ENCODE data around the gene TMEM92. TPM values are rescaled to one million over a fixed set of nuclear protein-coding genes. Genes with fewer than 3 reads are reported as not detected.
A peak's percentile ranks its signal among the peaks of the same experiment; 100 is the strongest.

The TMEM92 gene
- total and polyA plus RNA-seq, 2 experiments from 2014 or later, result 0.32 TPM; not detected in 1

GRCh38 chr17:50279181-50279526, 4.9 kb downstream of the TMEM92 start:
- Histone ChIP-seq H3K79me2 (ENCODE audit: insufficient read depth) (no peaks in the 10 kb centered on the region), H3F3A (ENCODE audit: insufficient read depth) (0 out of 2 replicates have a peak, but pooled peaks cover 12% of the 10 kb centered on the region), H3K27ac (no peak overlapping the region), H2AFZ (no peak overlapping the region), H3K9me2 (ENCODE audit: insufficient read depth) (no peaks in the 10 kb centered on the region), H3K27me3 (replicated peaks; ENCODE audit: insufficient read depth) (no peaks in the 10 kb centered on the region), H4K20me1 (ENCODE audit: insufficient read depth) (no peaks in the 10 kb centered on the region), H3K4me3 (no peak overlapping the region), H3K9me3 (ENCODE audit: low read depth) (no peaks in the 10 kb centered on the region), H3K9ac (no peak overlapping the region), H3K36me3 (ENCODE audit: low read depth) (no peaks in the 10 kb centered on the region), H3K4me2 (ENCODE audit: unreplicated experiment) (peak overlapping the region; percentile 39), H3K4me1 (ENCODE audit: insufficient read depth) (peaks cover 21% of the 10 kb centered on the region)
- WGBS, 2 experiments (ENCODE audit: low coverage in 1 of 2, low lambda C conversion rate in 2 of 2, missing lambda C conversion rate in 2 of 2), result 17 to 19% methylated on average over 4 of the region's 4 CpGs
- peak; percentile 52 for DNase-seq
- TF ChIP-seq EZH2 (IDR thresholded peaks at IDR 0.05; ENCODE audit: insufficient read depth, poor library complexity, severe bottlenecking) (no peak), EZH2phosphoT487 (IDR thresholded peaks at IDR 0.05; ENCODE audit: insufficient read depth, low read depth) (no peak)
- in situ Hi-C loops (cut with MboI), result no loop called here

GRCh38 chr17:50279639-50280038, 5.4 kb downstream of the TMEM92 start:
- Histone ChIP-seq H3K79me2 (ENCODE audit: insufficient read depth) (no peaks in the 10 kb centered on the region), H3K9me3 (ENCODE audit: low read depth) (no peaks in the 10 kb centered on the region), H3K9ac (no peak overlapping the region), H3K27ac (no peak overlapping the region), H3K36me3 (ENCODE audit: low read depth) (no peaks in the 10 kb centered on the region), H4K20me1 (ENCODE audit: insufficient read depth) (no peaks in the 10 kb centered on the region), H3K4me2 (ENCODE audit: unreplicated experiment) (peak overlapping the region; percentile 39), H2AFZ (no peak overlapping the region), H3F3A (ENCODE audit: insufficient read depth) (0 out of 2 replicates have a peak, but pooled peaks cover 12% of the 10 kb centered on the region), H3K4me3 (no peak overlapping the region), H3K4me1 (ENCODE audit: insufficient read depth) (peaks cover 21% of the 10 kb centered on the region), H3K27me3 (replicated peaks; ENCODE audit: insufficient read depth) (no peaks in the 10 kb centered on the region), H3K9me2 (ENCODE audit: insufficient read depth) (no peaks in the 10 kb centered on the region)
- no peak for DNase-seq
- in situ Hi-C loops (cut with MboI), result no loop called here
- WGBS, 2 experiments (ENCODE audit: low coverage in 1 of 2, low lambda C conversion rate in 2 of 2, missing lambda C conversion rate in 2 of 2), result 88 to 90% methylated on average over 7 of the region's 7 CpGs
- TF ChIP-seq EZH2 (IDR thresholded peaks at IDR 0.05; ENCODE audit: insufficient read depth, poor library complexity, severe bottlenecking) (no peak), EZH2phosphoT487 (IDR thresholded peaks at IDR 0.05; ENCODE audit: insufficient read depth, low read depth) (no peak)

GRCh38 chr17:50280068-50280467, 5.8 kb downstream of the TMEM92 start:
- Histone ChIP-seq H3K27me3 (replicated peaks; ENCODE audit: insufficient read depth) (no peaks in the 10 kb centered on the region), H3K4me3 (no peak overlapping the region), H3K36me3 (ENCODE audit: low read depth) (no peaks in the 10 kb centered on the region), H3K9ac (no peak overlapping the region), H3F3A (ENCODE audit: insufficient read depth) (0 out of 2 replicates have a peak, but pooled peaks cover 12% of the 10 kb centered on the region), H3K9me2 (ENCODE audit: insufficient read depth) (no peaks in the 10 kb centered on the region), H3K4me1 (ENCODE audit: insufficient read depth) (peaks cover 21% of the 10 kb centered on the region), H4K20me1 (ENCODE audit: insufficient read depth) (no peaks in the 10 kb centered on the region), H3K79me2 (ENCODE audit: insufficient read depth) (no peaks in the 10 kb centered on the region), H3K9me3 (ENCODE audit: low read depth) (no peaks in the 10 kb centered on the region), H3K27ac (no peak overlapping the region), H2AFZ (no peak overlapping the region), H3K4me2 (ENCODE audit: unreplicated experiment) (no peak overlapping the region)
- DNase-seq, result no peak
- TF ChIP-seq EZH2phosphoT487 (IDR thresholded peaks at IDR 0.05; ENCODE audit: insufficient read depth, low read depth) (no peak), EZH2 (IDR thresholded peaks at IDR 0.05; ENCODE audit: insufficient read depth, poor library complexity, severe bottlenecking) (no peak)
- in situ Hi-C loops (cut with MboI), result no loop called here
- 81 to 91% methylated on average over 7 to 8 of the region's 8 CpGs for WGBS, 2 experiments (ENCODE audit: low coverage in 1 of 2, low lambda C conversion rate in 2 of 2, missing lambda C conversion rate in 2 of 2)

GRCh38 chr17:50280801-50281441, 6.7 kb downstream of the TMEM92 start:
- no peaks in the 10 kb centered on the region for H3K9me3 ChIP-seq (ENCODE audit: low read depth)
- no peak for TF ChIP-seq EZH2 (IDR thresholded peaks at IDR 0.05; ENCODE audit: insufficient read depth, poor library complexity, severe bottlenecking)
- no peak for TF ChIP-seq EZH2phosphoT487 (IDR thresholded peaks at IDR 0.05; ENCODE audit: insufficient read depth, low read depth)
- H3K9me2 ChIP-seq (ENCODE audit: insufficient read depth), result no peaks in the 10 kb centered on the region
- 0 out of 2 replicates have a peak, but pooled peaks cover under 1% of the 10 kb centered on the region for H3K79me2 ChIP-seq (ENCODE audit: insufficient read depth)
- H3K36me3 ChIP-seq (ENCODE audit: low read depth), result no peaks in the 10 kb centered on the region
- H3K4me3 ChIP-seq, result no peak overlapping the region
- DNase-seq, result no peak
- in situ Hi-C loops (cut with MboI), result no loop called here
- peaks cover 21% of the 10 kb centered on the region for H3K4me1 ChIP-seq (ENCODE audit: insufficient read depth)
- H3K27ac ChIP-seq, result no peak overlapping the region
- H3K4me2 ChIP-seq (ENCODE audit: unreplicated experiment), result no peak overlapping the region
- 0 out of 2 replicates have a peak, but pooled peaks cover 12% of the 10 kb centered on the region for H3F3A ChIP-seq (ENCODE audit: insufficient read depth)
- H4K20me1 ChIP-seq (ENCODE audit: insufficient read depth), result no peaks in the 10 kb centered on the region
- H3K9ac ChIP-seq, result no peak overlapping the region
- H3K27me3 ChIP-seq (replicated peaks; ENCODE audit: insufficient read depth), result no peaks in the 10 kb centered on the region
- WGBS, 2 experiments (ENCODE audit: low coverage in 1 of 2, low lambda C conversion rate in 2 of 2, missing lambda C conversion rate in 2 of 2), result 91 to 95% methylated on average over 7 of the region's 7 CpGs
- H2AFZ ChIP-seq, result no peak overlapping the region
